Tibial nerve (tissue), 4 donors: Measurements from ENCODE around the gene PHF3. TPM values are rescaled to one million over a fixed set of nuclear protein-coding genes. Genes with fewer than 3 reads are reported as not detected.

ENCODE experiments used
- DNase-seq, 2 donors: peaks; one replicate each; pipeline ENCODE4 v3.0.0-alpha.2; 2019; ENCODE audit warnings: low spot score in 2 of 2
- H3K27ac ChIP-seq, 4 donors: fragments of 200-600 bp; sonication (generic) in 3 of 4; one replicate each; pipeline ENCODE4 v1.5.1; 2017 to 2019; ENCODE audit warnings: mild to moderate bottlenecking in 1 of 4
- H3K27me3 ChIP-seq, 2 donors: fragments of 200-600 bp; sonication (generic) in 1 of 2; one replicate each; pipeline versions ENCODE4 v1.5.1 to v1.6.0; 2017 to 2019
- H3K36me3 ChIP-seq, 3 donors: fragments of 200-600 bp; sonication (generic); one replicate each; pipeline ENCODE4 v1.5.1; 2018 to 2019
- H3K4me1 ChIP-seq, 4 donors: fragments of 200-600 bp; sonication (generic) in 3 of 4; one replicate each; pipeline ENCODE4 v1.5.1; 2017 to 2019
- H3K4me3 ChIP-seq, 4 donors: fragments of 200-600 bp; sonication (generic) in 3 of 4; one replicate each; pipeline ENCODE4 v1.5.1; 2017 to 2019; ENCODE audit warnings: mild to moderate bottlenecking in 1 of 4, moderate library complexity in 1 of 4
- H3K9me3 ChIP-seq, 4 donors: fragments of 200-600 bp; sonication (generic) in 3 of 4; one replicate each; pipeline ENCODE4 v1.5.1; 2017 to 2019
- CTCF ChIP-seq, 5 experiments: fragments of 200-600 bp in 3 of 5; fragments of 450-650 bp in 2 of 5; sonication (generic) in 3 of 5; IDR thresholded peaks; one replicate each; pipeline ENCODE4 v1.5.1; 2016 to 2019; ENCODE audit warnings: antibody characterized with exemption in 5 of 5, mild to moderate bottlenecking in 3 of 5, moderate library complexity in 2 of 5
- EP300 ChIP-seq, 2 donors: sonication (generic); formaldehyde crosslinking; IDR thresholded peaks; one replicate each; pipeline ENCODE4 v1.6.1; 2017; ENCODE audit warnings: antibody characterized with exemption in 2 of 2, mild to moderate bottlenecking in 1 of 2
- POLR2A ChIP-seq, 2 donors: fragments of 450-650 bp; IDR thresholded peaks; one replicate each; pipeline ENCODE4 v1.6.1; 2017; ENCODE audit warnings: antibody characterized with exemption in 2 of 2, mild to moderate bottlenecking in 2 of 2, moderate library complexity in 2 of 2
- WGBS, 2 donors: methylation state at CpG; one replicate each; pipeline ENCODE4 v1.1.5; 2018; 5-methylcytosine and 5-hydroxymethylcytosine counted together
- total RNA-seq, 4 donors: library from RNA; depleted of rRNA; stranded (reverse); fragments of >200 nt; gene quantifications; one replicate each; pipeline ENCODE4 v1.1.0, GENCODE V29; 2016

PHF3 gene
- total RNA-seq, 4 donors from 2014 or later = 59.1 to 75.3 (median 69.9) TPM

DNA sequence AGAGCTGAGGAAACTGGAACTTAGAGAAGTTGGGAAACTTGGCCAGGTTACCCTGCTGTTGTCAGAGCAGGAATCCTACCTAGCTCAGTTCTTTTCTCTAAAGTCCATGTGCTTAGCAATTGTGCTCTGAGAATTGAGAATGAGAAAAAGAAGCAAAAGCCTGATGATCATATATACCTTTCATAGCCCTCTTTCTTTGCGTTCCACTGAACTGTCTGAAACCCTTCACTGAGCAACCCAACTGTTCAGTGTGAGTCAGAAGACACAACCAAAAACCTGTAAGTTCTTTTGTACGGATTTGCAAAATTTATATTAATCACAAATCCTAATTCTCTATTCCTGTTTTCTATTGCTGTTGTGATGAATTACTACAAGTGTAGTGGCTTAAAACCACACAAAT is 80.6 kb downstream of the PHF3 start:
- H3K36me3 ChIP-seq = peaks cover 0 to 37% (median 14%) of the 10 kb centered on the region in 3 donors
- TF ChIP-seq EP300 (IDR thresholded peaks at IDR 0.05) (no peak), POLR2A (IDR thresholded peaks at IDR 0.05) (no peak), CTCF (IDR thresholded peaks at IDR 0.05) (no peak)
- H3K9me3 ChIP-seq = no peaks in the 10 kb centered on the region
- H3K27me3 ChIP-seq = no peaks in the 10 kb centered on the region
- H3K4me1 ChIP-seq = no peaks in the 10 kb centered on the region
- WGBS, 2 donors = 98 to 100% methylated on average over 2 of the region's 2 CpGs
- no peak overlapping the region for H3K27ac ChIP-seq
- no peak overlapping the region for H3K4me3 ChIP-seq
- no peak for DNase-seq

- H3K27ac ChIP-seq = no peak overlapping the region
Observed at GRCh38 chr6:63721181-63721580, 85.6 kb downstream of the PHF3 start.

DNA sequence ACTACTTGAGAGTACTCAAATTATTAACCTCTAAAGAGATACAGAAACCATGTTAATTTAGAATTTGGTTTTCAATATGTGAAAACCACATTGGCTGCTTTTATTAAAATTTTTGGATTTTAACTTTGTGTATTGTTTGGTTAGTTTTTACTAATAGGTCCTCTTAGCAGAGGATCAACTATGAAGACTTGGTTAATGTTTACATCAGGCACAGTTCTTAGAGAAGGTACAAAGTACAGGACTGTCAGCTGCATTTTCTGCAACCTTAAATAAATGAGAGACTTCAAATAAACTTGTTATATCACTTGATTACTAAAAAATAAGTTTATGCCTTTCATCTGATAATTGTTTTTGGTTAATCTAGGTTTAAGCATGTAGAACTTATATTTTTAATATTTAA is 89.1 kb downstream of the PHF3 start:
- no peaks in the 10 kb centered on the region for H3K27me3 ChIP-seq
- no peaks in the 10 kb centered on the region for H3K36me3 ChIP-seq
- H3K27ac ChIP-seq = no peak overlapping the region
- no peak overlapping the region for H3K4me3 ChIP-seq
- no peaks in the 10 kb centered on the region for H3K9me3 ChIP-seq
- no peaks in the 10 kb centered on the region for H3K4me1 ChIP-seq
- TF ChIP-seq POLR2A (IDR thresholded peaks at IDR 0.05) (no peak), CTCF (IDR thresholded peaks at IDR 0.05) (no peak), EP300 (IDR thresholded peaks at IDR 0.05) (no peak)
- DNase-seq = no peak

More at GRCh38 chr6:63721181-63721580, 85.6 kb downstream of the PHF3 start:
- Histone ChIP-seq H3K36me3 (peaks cover 0 to 4% (median 0%) of the 10 kb centered on the region in 3 donors), H3K4me1 (no peaks in the 10 kb centered on the region), H3K27me3 (no peaks in the 10 kb centered on the region), H3K4me3 (no peak overlapping the region), H3K9me3 (no peaks in the 10 kb centered on the region)
- no peak for DNase-seq
- WGBS, 2 donors = 97 to 100% methylated on average over 1 of the region's 1 CpG
- no peak for TF ChIP-seq POLR2A (IDR thresholded peaks at IDR 0.05)
- TF ChIP-seq CTCF (IDR thresholded peaks at IDR 0.05) = no peak
- TF ChIP-seq EP300 (IDR thresholded peaks at IDR 0.05) = no peak

DNA sequence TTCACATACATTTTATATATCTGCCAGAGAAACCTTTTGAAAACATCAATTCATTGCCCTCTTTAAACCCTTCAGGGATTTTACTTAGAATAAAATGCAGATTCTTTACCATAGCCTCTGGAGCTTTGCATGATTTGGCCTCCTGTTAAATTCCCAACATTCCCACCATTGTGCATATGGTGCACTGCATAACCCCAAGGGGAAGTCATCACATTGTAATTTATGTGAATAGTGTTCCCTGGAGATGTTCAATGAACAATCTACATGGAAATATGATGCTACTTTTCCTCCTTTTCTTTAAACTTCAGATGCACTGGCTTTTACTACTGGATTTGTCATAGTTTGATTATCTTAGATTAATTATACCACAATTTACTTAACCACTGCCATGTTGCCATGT is 94.7 kb downstream of the PHF3 start:
- Histone ChIP-seq H3K36me3 (no peaks in the 10 kb centered on the region), H3K4me1 (no peaks in the 10 kb centered on the region), H3K4me3 (no peak overlapping the region), H3K27me3 (no peaks in the 10 kb centered on the region), H3K9me3 (no peaks in the 10 kb centered on the region), H3K27ac (no peak overlapping the region)
- no peak for DNase-seq
- TF ChIP-seq EP300 (IDR thresholded peaks at IDR 0.05) = no peak

- no peaks in the 10 kb centered on the region for H3K27me3 ChIP-seq
- DNase-seq = no peak
- H3K4me3 ChIP-seq = no peak overlapping the region
- no peaks in the 10 kb centered on the region for H3K36me3 ChIP-seq
- no peak for TF ChIP-seq EP300 (IDR thresholded peaks at IDR 0.05)
- TF ChIP-seq POLR2A (IDR thresholded peaks at IDR 0.05) = no peak
- TF ChIP-seq CTCF (IDR thresholded peaks at IDR 0.05) = no peak
- no peaks in the 10 kb centered on the region for H3K4me1 ChIP-seq
- peaks cover 0 to 4% (median 0%) of the 10 kb centered on the region in 4 donors for H3K9me3 ChIP-seq
- H3K27ac ChIP-seq = no peak overlapping the region
- WGBS, 2 donors = 74 to 83% methylated on average over 3 of the region's 3 CpGs
Observed at GRCh38 chr6:63731930-63732329, 96.3 kb downstream of the PHF3 start.

DNA sequence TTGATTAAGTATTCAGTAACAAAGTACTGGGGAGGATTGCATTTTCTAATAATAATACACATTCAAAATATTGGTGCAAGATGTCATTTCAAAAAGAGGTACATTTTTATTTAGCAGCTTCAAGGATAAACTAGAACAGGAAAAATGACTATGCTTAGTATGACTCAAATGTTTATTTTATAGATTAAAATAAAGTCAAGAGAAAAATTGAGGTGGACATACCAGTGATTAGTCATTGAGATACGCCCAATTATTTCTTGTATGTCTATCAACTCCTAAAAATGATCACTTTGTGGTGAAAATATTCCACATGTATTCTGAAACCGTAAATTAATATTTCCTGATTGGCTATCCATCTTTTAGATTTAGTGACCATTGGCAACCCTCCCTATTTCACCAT is 96.7 kb downstream of the PHF3 start:
- no peak for DNase-seq
- Histone ChIP-seq H3K36me3 (no peaks in the 10 kb centered on the region), H3K9me3 (peaks cover 0 to 4% (median 0%) of the 10 kb centered on the region in 4 donors), H3K27ac (no peak overlapping the region), H3K27me3 (no peaks in the 10 kb centered on the region), H3K4me1 (no peaks in the 10 kb centered on the region), H3K4me3 (no peak overlapping the region)
- whole genome bisulfite sequencing, 2 donors = 50 to 95% methylated on average over 2 of the region's 2 CpGs
- TF ChIP-seq CTCF (IDR thresholded peaks at IDR 0.05) (no peak), EP300 (IDR thresholded peaks at IDR 0.05) (no peak), POLR2A (IDR thresholded peaks at IDR 0.05) (no peak)
